T-cell (primary cell): Measurements from ENCODE around the gene SEC14L3. TPM values are rescaled to one million over a fixed set of nuclear protein-coding genes. Genes with fewer than 3 reads are reported as not detected.

ENCODE experiments used
- ATAC-seq, 4 experiments: fragments of 200-7000 bp in 3 of 4; fragments of 150-1000 bp in 1 of 4; cut with Tn5 transposase; replicated peaks in 1 of 4; 1 replicate in 3 of 4; 2 replicates in 1 of 4; pipeline ENCODE4 v1.10.0; 2021; ENCODE audit warnings: moderate library complexity in 3 of 4, mild to moderate bottlenecking in 2 of 4, moderate number of reproducible peaks in 1 of 4
- CTCF ChIA-PET, 2 donors: fragments of 300-600 bp; sonication (Branson Sonifier 250); formaldehyde crosslinking; loops; one replicate each; lab custom pipeline; 2022; ENCODE audit warnings: antibody characterized with exemption in 2 of 2; lab: Charles Lee
- POLR2A ChIA-PET, 2 donors: fragments of 300-600 bp; sonication (Branson Sonifier 250); formaldehyde crosslinking; loops; one replicate each; lab custom pipeline; 2022; ENCODE audit warnings: antibody characterized with exemption in 2 of 2; lab: Charles Lee
- DNase-seq, 35 experiments: peaks; one replicate each; pipeline versions ENCODE4 v3.0.0 to v3.0.0-alpha.2; 2013 to 2023
- H3K27ac ChIP-seq: one replicate; pipeline ENCODE4 v1.5.1; 2013; ENCODE audit warnings: low read length
- H3K27me3 ChIP-seq, 2 experiments: replicated peaks in 1 of 2; 1 replicate in 1 of 2; 2 replicates in 1 of 2; pipeline versions ENCODE4 v1.6.1 to v1.7.0; 2013; ENCODE audit warnings: low read length in 1 of 2, mixed read lengths in 1 of 2; ENCODE audit not compliant: control insufficient read depth in 2 of 2, insufficient read depth in 2 of 2; ENCODE audit errors: extremely low read depth in 1 of 2
- H3K36me3 ChIP-seq, 2 donors: 1 replicate in 1 of 2; 2 replicates in 1 of 2; pipeline versions ENCODE4 v1.6.1 to v1.7.0; 2013; ENCODE audit warnings: low read length in 1 of 2; ENCODE audit not compliant: control insufficient read depth in 2 of 2, insufficient read depth in 1 of 2; ENCODE audit errors: extremely low read depth in 1 of 2
- H3K4me1 ChIP-seq, 2 experiments: 1 replicate in 1 of 2; 2 replicates in 1 of 2; pipeline versions ENCODE4 v1.6.1 to v1.7.0; 2013; ENCODE audit warnings: low read length in 2 of 2, mixed read lengths in 1 of 2; ENCODE audit not compliant: insufficient read depth in 2 of 2, control insufficient read depth in 1 of 2; ENCODE audit errors: extremely low read depth in 1 of 2
- H3K4me3 ChIP-seq, 2 donors: 1 replicate in 1 of 2; 2 replicates in 1 of 2; pipeline versions ENCODE4 v1.5.1 to v1.7.0; 2013; ENCODE audit warnings: mild to moderate bottlenecking in 2 of 2, low read length in 1 of 2, moderate library complexity in 1 of 2; ENCODE audit not compliant: control insufficient read depth in 1 of 2; ENCODE audit errors: extremely low read depth in 1 of 2
- H3K9me3 ChIP-seq: 2 replicates; pipeline ENCODE4 v1.7.0; 2013
- H3K27ac Mint-ChIP-seq, 2 donors: one replicate each; pipeline ENCODE4 v1.8.0; 2020 to 2021; ENCODE audit warnings: mild to moderate bottlenecking in 2 of 2, mixed read lengths in 2 of 2
- H3K27me3 Mint-ChIP-seq, 2 donors: one replicate each; pipeline ENCODE4 v1.8.0; 2021 to 2022; ENCODE audit warnings: mixed read lengths in 2 of 2
- H3K36me3 Mint-ChIP-seq: one replicate; pipeline ENCODE4 v1.8.0; 2021; ENCODE audit warnings: mixed read lengths
- H3K4me1 Mint-ChIP-seq, 3 donors: one replicate each; pipeline ENCODE4 v1.8.0; 2020 to 2022; ENCODE audit warnings: mixed read lengths in 3 of 3, mild to moderate bottlenecking in 1 of 3
- H3K4me3 Mint-ChIP-seq, 3 donors: one replicate each; pipeline ENCODE4 v1.8.0; 2020 to 2022; ENCODE audit warnings: mild to moderate bottlenecking in 3 of 3, mixed read lengths in 3 of 3, moderate library complexity in 3 of 3
- H3K9me3 Mint-ChIP-seq, 3 donors: one replicate each; pipeline ENCODE4 v1.8.0; 2020 to 2022; ENCODE audit warnings: mixed read lengths in 3 of 3
- WGBS: methylation state at CpG from one replicate; pipeline ENCODE4 v1.1.5; 2013; ENCODE audit warnings: missing lambda C conversion rate; ENCODE audit not compliant: insufficient coverage; 5-methylcytosine and 5-hydroxymethylcytosine counted together
- total RNA-seq, 35 experiments: library from RNA in 6 of 35; stranded (reverse) in 6 of 35; fragments of 120-200 nt in 1 of 35; gene quantifications; one replicate each; pipeline versions ENCODE4 v1.2.1 to v1.2.4 and lab custom pipeline; 2013 to 2026

The SEC14L3 gene
- total RNA-seq, 5 donors from 2014 or later (not counting 1 experiment from before 2014, with no cell fraction given) = not detected

DNA sequence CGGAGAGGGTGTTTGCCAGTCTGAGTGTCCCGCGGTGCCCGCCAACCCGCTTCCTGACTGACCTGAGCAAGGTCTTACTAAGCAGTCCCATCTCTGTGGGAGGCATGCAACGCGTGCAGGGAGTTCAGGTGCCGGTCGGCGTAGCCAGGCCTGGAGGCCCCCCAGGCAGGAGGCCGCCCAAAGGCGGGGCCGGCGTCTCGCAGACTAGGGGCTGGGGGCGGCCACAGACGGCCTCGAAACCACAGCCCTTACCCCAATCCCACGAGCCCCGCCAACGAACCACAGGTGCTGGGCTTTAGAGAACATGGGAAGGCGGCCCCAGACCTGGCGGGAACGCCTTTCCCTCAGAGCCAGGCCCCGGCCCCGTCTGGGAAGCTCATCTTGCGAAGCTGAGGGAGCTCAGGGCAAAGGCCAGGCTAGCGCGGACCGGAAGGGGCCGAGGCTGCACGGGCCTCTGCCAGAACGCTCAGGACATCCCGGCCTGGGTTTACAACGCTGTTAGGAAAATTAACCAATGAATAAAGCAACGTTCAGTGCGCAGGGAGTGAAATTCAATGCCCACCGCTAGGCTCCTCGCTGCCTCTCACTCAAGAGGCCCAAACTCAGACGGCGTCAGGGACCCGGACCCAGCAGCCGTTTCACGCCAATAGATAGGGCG lies 48.4 kb downstream of the SEC14L3 start:
- peaks cover 16 to 52% of the 10 kb centered on the region in 2 experiments for H3K4me1 ChIP-seq
- H3K9me3 Mint-ChIP-seq = no peaks in the 10 kb centered on the region
- H3K27me3 ChIP-seq = no peaks in the 10 kb centered on the region
- WGBS = under 1% methylated on average over 41 of the region's 45 CpGs
- H3K4me1 Mint-ChIP-seq = peaks cover 55 to 61% (median 56%) of the 10 kb centered on the region in 3 donors
- peak overlapping the region; percentile 86 for H3K27ac ChIP-seq
- CTCF ChIA-PET = interaction anchor here (0.6 to 2.7 kb wide), 20 partner anchors 9 to 867 kb away, joined by 3 to 12 read pairs (median 6); partner anchors contain the start of genes CASTOR1 (in 1 of the 2), CCDC157 (in 1 of the 2), SEC14L2 (in 1 of the 2) and SF3A1 (in 1 of the 2)
- H3K9me3 ChIP-seq = no peaks in the 10 kb centered on the region
- H3K27ac Mint-ChIP-seq = peak overlapping the region; percentile 96 to 99
- peak overlapping the region; percentile 65 to 77 for H3K4me3 ChIP-seq
- H3K36me3 Mint-ChIP-seq = peaks cover 22% of the 10 kb centered on the region
- H3K36me3 ChIP-seq = peaks cover 4 to 18% of the 10 kb centered on the region in 2 donors
- peak overlapping the region; percentile 92 to 97 (median 95) for H3K4me3 Mint-ChIP-seq
- DNase-seq (peak in 11 of 35 experiments; percentile 4 to 55 (median 27)), ATAC-seq (peak in 3 of 4 experiments; percentile 1 to 17 (median 3))
- POLR2A ChIA-PET = interaction anchor here (0.6 to 4.3 kb wide), 15 partner anchors 9 to 303 kb away, joined by 3 to 21 read pairs (median 5); partner anchors contain the start of gene SEC14L2 (in 2 of the 2)
- H3K27me3 Mint-ChIP-seq = no peaks in the 10 kb centered on the region

DNA sequence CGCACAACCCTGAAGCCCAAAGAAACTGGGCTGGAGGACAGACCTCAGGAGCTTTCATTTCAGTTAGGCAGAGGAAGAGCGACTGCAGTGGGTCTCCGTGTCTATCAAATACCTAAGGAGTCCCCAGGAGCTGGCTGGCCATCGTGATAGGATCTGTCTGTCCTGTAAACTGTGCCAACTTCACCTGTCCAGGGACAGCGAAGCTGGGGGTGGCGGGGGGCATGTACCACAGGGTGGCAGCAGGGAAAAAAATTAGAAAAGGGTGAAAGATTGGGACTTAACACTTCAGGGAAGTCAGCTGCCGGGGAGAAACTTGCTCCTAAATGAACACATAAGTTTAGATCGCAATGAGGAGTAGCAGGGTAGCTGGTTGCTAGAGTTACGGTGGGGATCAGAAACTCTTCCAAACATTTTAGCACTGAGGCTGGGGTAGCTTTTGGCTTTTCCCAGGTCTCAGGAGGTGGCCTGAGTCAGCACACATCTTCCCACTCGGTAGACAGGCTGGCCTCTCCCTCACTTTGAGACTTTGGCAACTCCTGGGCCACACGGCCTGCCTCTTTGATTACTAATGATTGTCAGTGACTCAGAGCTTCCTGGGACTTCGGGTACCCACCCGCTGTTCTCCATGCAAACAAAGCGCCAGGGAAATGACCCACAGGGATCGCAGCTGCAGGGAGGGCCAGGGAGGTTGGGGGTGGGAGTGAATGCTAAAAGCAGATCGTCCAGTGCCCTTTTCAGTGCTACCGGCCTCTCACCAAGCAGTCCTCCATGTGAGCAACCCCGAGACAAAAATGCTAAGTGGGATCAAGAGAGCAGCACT lies 49.1 kb downstream of the SEC14L3 start:
- H3K27me3 ChIP-seq = no peaks in the 10 kb centered on the region
- H3K4me1 ChIP-seq = peaks cover 16 to 52% of the 10 kb centered on the region in 2 experiments
- Mint-ChIP-seq H3K36me3 (peaks cover 22% of the 10 kb centered on the region), H3K27me3 (no peaks in the 10 kb centered on the region), H3K27ac (peak overlapping the region; percentile 84 to 99), H3K4me3 (peak overlapping the region; percentile 92 to 97 (median 95)), H3K4me1 (peaks cover 55 to 61% (median 56%) of the 10 kb centered on the region in 3 donors), H3K9me3 (no peaks in the 10 kb centered on the region)
- H3K27ac ChIP-seq = peak overlapping the region; percentile 86
- ChIA-PET CTCF (interaction anchor here in 1 of 2 donors (1.2 to 1.3 kb wide), 3 partner anchors 35 to 134 kb away, joined by 3 to 9 read pairs (median 6); partner anchors contain the start of genes CASTOR1 and TBC1D10A), POLR2A (interaction anchor here (0.6 to 4.3 kb wide), 11 partner anchors 8 to 26 kb away, joined by 3 to 21 read pairs (median 5); partner anchors contain the start of gene SEC14L2 (in 2 of the 2))
- WGBS = 53% methylated on average over 15 of the region's 18 CpGs
- DNase-seq = peak in 2 of 35 experiments; percentile 36 to 40
- peaks cover 3 to 18% of the 10 kb centered on the region in 2 donors for H3K36me3 ChIP-seq
- ATAC-seq = no peak
- H3K4me3 ChIP-seq = peak overlapping the region; percentile 65 to 77
- H3K9me3 ChIP-seq = no peaks in the 10 kb centered on the region

GRCh38 chr22:30421695-30422480 lies 49.9 kb downstream of the SEC14L3 start:
- ChIA-PET POLR2A (interaction anchor here (0.6 to 4.3 kb wide), 6 partner anchors 9 to 25 kb away, joined by 3 to 14 read pairs (median 4); partner anchors contain the start of gene SEC14L2 (in 1 of the 2)), CTCF (interaction anchor here in 1 of 2 donors (0.5 to 1.2 kb wide), 3 partner anchors 9 to 133 kb away, joined by 3 read pairs; partner anchors contain the start of gene CASTOR1)
- Histone ChIP-seq H3K36me3 (peaks cover 3 to 25% of the 10 kb centered on the region in 2 donors), H3K27ac (no peak overlapping the region), H3K27me3 (no peaks in the 10 kb centered on the region), H3K4me1 (peaks cover 14 to 47% of the 10 kb centered on the region in 2 experiments), H3K9me3 (no peaks in the 10 kb centered on the region), H3K4me3 (no peak overlapping the region)
- Mint-ChIP-seq H3K36me3 (peaks cover 30% of the 10 kb centered on the region), H3K27me3 (no peaks in the 10 kb centered on the region), H3K4me1 (peaks cover 48 to 56% (median 49%) of the 10 kb centered on the region in 3 donors), H3K27ac (peak overlapping the region; percentile 84 to 99), H3K4me3 (peak overlapping the region; percentile 92 to 97 (median 95)), H3K9me3 (no peaks in the 10 kb centered on the region)
- DNase-seq = no peak
- 83% methylated on average over 4 of the region's 8 CpGs for WGBS
- no peak for ATAC-seq

GRCh38 chr22:30420347-30421125 lies 51.3 kb downstream of the SEC14L3 start:
- no peak overlapping the region for H3K4me3 Mint-ChIP-seq
- ATAC-seq = no peak
- peaks cover 40 to 47% (median 42%) of the 10 kb centered on the region in 3 donors for H3K4me1 Mint-ChIP-seq
- no peak overlapping the region for H3K4me3 ChIP-seq
- no peak overlapping the region for H3K27ac ChIP-seq
- ChIA-PET CTCF (interaction anchor here in 1 of 2 donors (1.1 kb wide), 1 partner anchor 64 kb away, joined by 3 read pairs; no protein-coding TSS in a partner anchor), POLR2A (interaction anchor here in 1 of 2 donors (0.6 to 4.3 kb wide), 2 partner anchors 9 to 24 kb away, joined by 10 to 14 read pairs; partner anchors contain the start of gene SEC14L2)
- no peaks in the 10 kb centered on the region for H3K27me3 Mint-ChIP-seq
- 83% methylated on average over 3 of the region's 6 CpGs for WGBS
- H3K27ac Mint-ChIP-seq = no peak overlapping the region
- H3K9me3 Mint-ChIP-seq = no peaks in the 10 kb centered on the region
- H3K36me3 ChIP-seq = peaks cover 3 to 34% of the 10 kb centered on the region in 2 donors
- no peaks in the 10 kb centered on the region for H3K27me3 ChIP-seq
- H3K36me3 Mint-ChIP-seq = peaks cover 43% of the 10 kb centered on the region
- DNase-seq = no peak
- H3K9me3 ChIP-seq = no peaks in the 10 kb centered on the region
- H3K4me1 ChIP-seq = peaks cover 12 to 34% of the 10 kb centered on the region in 2 experiments

- ChIA-PET POLR2A (no interaction called here), CTCF (no interaction called here)
- no peak overlapping the region for H3K4me3 ChIP-seq
- no CpG with 5 or more reads among the region's 1 CpG for WGBS
- H3K27ac Mint-ChIP-seq = no peak overlapping the region
- H3K9me3 ChIP-seq = no peaks in the 10 kb centered on the region
- peaks cover 3 to 36% of the 10 kb centered on the region in 2 donors for H3K36me3 ChIP-seq
- no peak overlapping the region for H3K4me3 Mint-ChIP-seq
- no peaks in the 10 kb centered on the region for H3K27me3 Mint-ChIP-seq
- no peak for DNase-seq
- H3K27ac ChIP-seq = no peak overlapping the region
- peaks cover 16 to 26% of the 10 kb centered on the region in 2 experiments for H3K4me1 ChIP-seq
- H3K36me3 Mint-ChIP-seq = peaks cover 49% of the 10 kb centered on the region
- no peak for ATAC-seq
- H3K27me3 ChIP-seq = no peaks in the 10 kb centered on the region
- H3K4me1 Mint-ChIP-seq = peaks cover 38 to 44% (median 40%) of the 10 kb centered on the region in 3 donors
- no peaks in the 10 kb centered on the region for H3K9me3 Mint-ChIP-seq
Observed at GRCh38 chr22:30416837-30417236, 55.0 kb downstream of the SEC14L3 start.
